Stimulated activated CD4-positive, alpha-beta T cell treated with anti-CD3 and anti-CD28 coated beads, Interleukin-2, amount 100 ng/mL, for 48 hours (primary cell): ENCODE measurements around the gene SLC28A3.

Source experiments
- DNase-seq, 2 donors: peaks; one replicate each; pipeline ENCODE4 v3.0.0-alpha.2; 2020

The SLC28A3 gene

GRCh38 chr9:84339503-84339902 is 1.1 kb downstream of the SLC28A3 start:
- no peak for DNase-seq

DNA sequence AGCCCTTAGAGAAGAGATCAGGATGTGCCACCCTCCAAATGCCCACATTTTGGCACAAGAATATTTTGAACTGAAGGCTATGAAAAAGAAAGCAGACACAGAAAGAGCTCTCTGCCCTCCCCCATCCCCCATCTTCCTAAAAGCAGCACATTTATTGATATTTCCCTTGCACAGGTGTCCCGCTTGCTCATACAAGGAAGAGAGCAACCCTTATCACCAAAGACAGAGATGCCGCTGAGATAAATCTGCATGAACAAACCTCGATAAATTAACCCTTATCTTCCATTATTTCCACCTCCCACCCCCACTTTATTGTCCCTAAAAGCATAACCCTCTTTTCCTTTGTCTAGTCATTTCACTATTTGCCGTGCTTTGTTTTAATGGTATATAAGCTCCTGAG is 1.8 kb downstream of the SLC28A3 start:
- no peak for DNase-seq

DNA sequence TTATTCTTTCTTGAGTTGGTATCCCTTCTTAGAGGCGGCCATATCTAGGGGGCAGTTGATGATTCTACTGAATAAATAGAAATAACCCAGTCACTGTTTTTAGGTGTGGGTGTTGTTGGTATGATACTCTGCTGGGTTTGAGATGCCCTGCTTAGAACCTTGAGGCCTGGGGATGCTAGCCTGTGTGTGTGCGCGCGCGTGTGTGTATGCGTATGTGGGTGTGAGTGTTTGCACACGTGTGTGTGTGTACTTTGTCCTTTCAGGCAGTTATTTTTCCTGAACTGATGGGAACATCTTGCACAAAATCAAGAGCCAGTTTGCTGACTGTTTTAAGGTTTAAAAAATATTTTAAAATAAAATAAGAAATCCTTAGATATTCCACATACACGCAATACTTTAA is 3.3 kb downstream of the SLC28A3 start:
- no peak for DNase-seq

GRCh38 chr9:84331119-84331809 is 9.3 kb downstream of the SLC28A3 start:
- DNase-seq: no peak

DNA sequence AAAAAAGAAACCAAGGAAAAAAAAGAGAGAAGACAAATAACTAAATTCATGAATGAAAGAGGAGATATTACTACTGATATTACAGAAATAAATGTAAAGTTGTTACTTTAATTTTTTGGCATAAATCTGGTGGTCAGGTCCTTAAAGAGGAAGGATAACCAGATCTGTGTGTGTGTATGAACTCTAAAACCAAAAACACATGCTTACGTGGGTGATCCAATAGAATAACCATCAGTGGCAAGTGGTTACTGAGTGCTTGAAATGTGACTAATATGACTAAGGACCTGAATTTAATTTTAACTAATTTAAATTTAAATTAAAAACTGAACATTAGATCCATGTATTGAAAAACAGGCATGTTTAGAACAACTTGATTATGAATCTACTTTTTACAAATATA is 10.3 kb downstream of the SLC28A3 start:
- no peak for DNase-seq

GRCh38 chr9:84327184-84327583 is 13.4 kb downstream of the SLC28A3 start:
- no peak for DNase-seq

GRCh38 chr9:84325347-84325973 is 15.1 kb downstream of the SLC28A3 start:
- DNase-seq: no peak

DNA sequence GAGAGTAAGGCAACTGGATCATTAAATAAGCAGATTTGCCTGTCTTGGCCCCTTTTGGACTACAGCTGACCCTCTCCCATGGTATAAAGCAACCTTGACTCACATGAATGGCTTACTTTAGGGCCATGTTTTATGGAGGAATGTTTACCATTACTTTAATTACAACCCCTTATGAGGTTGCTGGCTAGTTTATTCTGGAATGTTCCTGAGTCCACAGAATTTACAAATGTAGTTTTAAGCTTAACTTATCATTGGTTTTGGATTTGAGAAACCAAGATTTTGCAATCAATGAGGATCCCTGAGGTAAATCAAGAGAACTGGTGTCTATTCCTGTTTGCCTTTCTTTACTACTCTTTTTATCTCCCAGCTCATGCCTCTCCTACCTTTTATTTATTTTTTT is 15.7 kb downstream of the SLC28A3 start:
- no peak for DNase-seq

DNA sequence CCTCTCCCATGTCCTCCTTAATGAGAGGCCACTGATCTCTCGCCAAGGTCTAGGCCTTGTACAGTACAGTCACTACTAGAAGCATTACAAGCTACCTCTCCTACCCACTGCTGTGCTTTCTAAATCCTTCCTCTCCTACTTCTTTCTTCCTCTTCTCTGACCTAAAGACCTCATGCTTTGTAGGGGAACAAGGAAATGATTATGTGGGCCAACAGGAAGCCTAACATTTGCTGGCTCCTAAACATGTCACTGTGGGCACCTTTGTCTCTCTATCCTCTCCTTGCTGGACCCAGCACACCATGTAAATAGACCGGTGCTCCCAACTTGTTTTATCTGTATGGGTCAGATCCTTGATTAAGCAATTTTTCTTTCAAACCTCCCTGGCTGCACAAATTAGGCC is 16.7 kb downstream of the SLC28A3 start:
- no peak for DNase-seq

DNA sequence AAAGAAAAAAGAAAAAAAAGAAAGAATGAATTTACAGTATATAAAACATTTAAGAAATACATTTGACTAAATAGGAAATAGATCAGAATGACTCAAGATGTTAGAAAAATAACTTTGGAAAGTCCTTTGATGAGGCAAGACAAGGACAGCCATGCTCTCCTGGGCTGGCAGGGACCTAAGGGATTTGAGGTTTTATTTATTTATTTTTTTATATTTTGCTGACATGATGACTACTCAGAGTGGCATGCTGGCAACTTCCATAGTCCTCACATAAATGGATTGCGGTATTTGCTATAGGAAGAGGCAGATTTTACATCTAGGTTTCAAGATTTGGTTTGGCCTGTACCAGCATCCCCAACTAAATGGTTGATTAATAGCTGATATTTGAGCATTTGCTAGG is 17.7 kb downstream of the SLC28A3 start:
- DNase-seq: no peak

- no peak for DNase-seq
Observed at GRCh38 chr9:84320231-84320630, 20.3 kb downstream of the SLC28A3 start.

DNA sequence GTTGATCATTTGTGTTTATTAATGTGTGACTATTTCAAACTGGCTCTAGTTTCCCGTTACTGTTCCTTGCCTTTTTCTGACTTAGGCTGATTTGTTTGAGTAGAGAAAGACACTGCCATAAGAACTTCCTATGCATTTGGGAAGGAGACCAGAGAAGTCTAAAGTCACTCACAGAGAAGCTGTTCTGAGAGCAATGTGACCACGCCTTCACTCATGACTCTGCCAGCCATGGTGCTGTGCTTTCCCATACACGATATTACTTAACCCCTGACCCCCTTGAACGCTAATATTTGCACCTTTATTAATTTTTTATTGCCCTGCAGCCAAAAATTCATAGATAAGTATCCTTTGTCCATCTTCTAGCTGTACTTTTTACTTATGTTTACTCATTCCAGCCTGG is 20.9 kb downstream of the SLC28A3 start:
- DNase-seq: no peak

- no peak for DNase-seq
Observed at GRCh38 chr9:84318981-84319380, 21.6 kb downstream of the SLC28A3 start.

- DNase-seq: no peak
Observed at GRCh38 chr9:84317563-84317962, 23.0 kb downstream of the SLC28A3 start.

DNA sequence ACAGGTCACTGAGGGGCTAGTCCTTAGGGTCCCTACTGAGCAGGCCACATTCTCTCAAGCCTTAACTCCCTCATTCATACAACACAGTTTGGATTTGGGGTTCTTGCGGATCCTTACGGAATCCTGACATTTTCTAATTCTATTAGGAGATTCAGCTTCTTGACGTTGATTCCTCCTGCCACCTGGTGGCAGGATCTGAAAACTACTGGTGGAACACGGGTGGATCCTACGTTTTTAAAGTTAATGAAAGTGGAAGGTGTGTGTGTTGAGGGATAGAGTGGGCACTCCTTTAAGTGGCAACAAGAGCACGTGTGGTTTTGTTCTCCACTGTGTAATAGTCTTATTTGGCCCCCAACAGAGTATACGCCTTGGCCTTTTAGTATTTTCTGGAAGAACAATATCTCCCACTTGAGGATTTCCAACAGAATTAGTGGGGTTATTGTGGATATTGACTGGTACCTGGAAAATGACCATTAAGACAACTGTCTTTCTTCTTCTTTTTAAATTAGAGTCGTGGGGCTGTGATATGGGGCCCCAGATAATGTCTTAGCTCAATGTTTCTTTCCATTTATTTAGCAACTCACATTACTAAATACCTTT is 25.2 kb downstream of the SLC28A3 start:
- DNase-seq: peak; percentile 54 to 56

DNA sequence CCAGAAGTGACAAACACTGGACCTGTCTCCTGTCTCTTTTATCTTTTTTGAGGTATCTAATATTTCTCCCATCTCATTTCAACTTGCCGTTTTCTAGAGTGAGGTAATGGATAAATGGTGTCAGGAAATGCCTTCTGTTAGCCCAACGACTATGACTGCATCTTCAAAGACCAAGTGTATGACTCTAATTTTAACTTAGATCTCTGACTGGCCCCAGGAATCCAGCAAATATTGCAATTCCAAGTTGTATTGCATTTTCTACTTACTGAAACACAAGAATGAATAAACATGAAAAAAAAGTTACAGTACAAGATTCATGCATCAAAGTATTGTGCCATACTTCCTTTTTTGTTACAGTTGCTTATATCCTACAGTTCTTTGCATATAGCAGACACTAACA is 26.3 kb downstream of the SLC28A3 start:
- DNase-seq: no peak

- no peak for DNase-seq
Observed at GRCh38 chr9:84310883-84311282, 29.7 kb downstream of the SLC28A3 start.

DNA sequence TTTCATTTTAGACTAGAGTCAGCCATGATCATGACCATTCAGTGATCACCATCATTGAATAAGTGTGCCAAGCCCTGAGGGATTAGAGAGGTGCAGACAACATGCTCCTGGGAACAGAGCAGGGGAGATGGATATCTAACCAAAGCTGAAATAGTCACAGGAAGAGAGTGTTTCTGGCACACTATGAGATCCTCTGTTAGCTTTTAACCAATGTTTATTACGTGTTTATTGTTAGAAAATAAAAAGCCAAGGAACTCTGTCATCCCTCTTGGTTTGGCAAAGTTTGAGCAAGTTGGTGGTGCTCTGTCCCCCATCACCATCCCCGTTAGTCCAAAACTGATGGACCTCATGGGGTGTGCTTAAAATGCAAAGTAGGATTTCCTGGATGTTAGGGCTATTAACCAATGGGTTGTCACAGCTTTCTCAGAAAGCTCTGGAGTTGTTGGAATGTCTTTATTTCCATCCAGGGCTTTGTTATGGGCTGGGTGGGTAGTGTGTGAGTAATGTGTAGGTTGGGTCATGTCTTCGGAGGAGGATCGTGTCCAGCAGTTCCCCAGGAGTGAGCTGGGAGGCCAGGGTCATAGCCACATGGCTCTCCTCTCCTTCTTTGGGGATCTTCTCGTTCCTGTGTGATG is 34.9 kb downstream of the SLC28A3 start:
- no peak for DNase-seq

DNA sequence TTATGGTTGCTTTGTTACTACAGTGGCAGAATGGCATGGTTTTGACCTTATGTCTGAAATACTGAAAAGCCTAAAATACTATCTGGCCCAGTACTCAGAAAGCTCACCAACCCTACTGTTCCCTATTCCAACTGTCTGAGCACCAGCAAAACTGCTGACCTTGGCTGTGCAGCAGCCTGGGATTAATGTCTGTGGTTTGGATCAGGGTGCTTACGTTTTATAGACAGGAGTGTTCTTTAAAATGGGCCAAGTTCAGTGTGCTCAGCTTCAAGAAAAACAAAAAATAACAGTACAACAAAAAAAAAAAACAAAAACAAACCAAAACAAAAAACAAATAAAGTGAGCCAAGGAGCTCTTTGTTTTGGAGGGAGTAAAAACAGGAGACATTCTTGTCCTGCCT is 36.4 kb downstream of the SLC28A3 start:
- no peak for DNase-seq

GRCh38 chr9:84303061-84303460 is 37.5 kb downstream of the SLC28A3 start:
- no peak for DNase-seq

DNA sequence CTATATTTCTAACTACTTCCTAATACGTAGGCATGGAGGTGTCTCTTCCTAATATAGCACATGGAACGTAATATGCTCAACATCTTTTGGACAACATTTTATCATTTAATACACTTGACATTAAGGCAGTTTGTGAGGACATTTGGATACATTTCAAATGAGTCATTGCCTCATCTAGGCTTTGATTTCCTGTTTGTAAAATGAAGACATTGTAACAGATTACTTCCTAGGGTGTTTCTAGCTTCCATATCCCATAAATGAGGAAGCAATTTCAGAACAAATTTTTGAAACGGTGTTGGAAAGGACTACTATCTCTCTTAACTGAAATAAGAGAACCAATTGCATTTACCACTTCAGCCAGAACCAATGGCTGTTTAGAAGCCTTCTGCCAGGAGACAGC is 38.7 kb downstream of the SLC28A3 start:
- no peak for DNase-seq

DNA sequence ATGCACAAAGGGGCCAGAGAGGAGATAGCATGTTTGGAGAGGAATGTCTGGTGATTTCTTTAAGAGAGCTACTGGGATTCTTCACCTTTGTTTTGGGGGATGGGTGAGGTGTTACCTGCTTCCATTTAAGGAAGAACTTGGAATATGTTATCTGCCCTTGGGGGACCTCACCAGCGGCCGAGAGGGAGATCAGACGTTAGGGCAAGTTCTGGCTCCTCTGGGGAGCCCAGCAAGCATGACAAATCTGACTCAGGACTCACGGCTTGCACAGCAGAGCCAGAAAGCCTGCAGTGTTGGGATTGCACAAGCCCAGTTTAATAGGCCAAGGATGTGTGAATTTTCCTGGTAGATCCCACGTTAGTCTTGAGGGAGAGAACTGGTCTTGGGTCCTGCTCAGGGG is 40.3 kb downstream of the SLC28A3 start:
- DNase-seq: no peak

- DNase-seq: no peak
Observed at GRCh38 chr9:84297162-84297821, 43.3 kb downstream of the SLC28A3 start.
